Measurements from ENCODE around the gene FUNDC2. TPM values are rescaled to one million over a fixed set of nuclear protein-coding genes. Genes with fewer than 3 reads are reported as not detected.

The FUNDC2 gene
- total RNA-seq, 8 experiments from 2014 or later, result 50.0 to 85.2 (median 69.6) TPM

GRCh38 chrX:155028877-155029291, 2.2 kb downstream of the FUNDC2 start:
- WGBS, 10 experiments, result 10 to 94% (median 54%) methylated on average over 2 of the region's 2 CpGs; no CpG with 5 or more reads in 7 of the 10 experiments
- no peak overlapping the region for H3K4me3 ChIP-seq
- H3K27ac ChIP-seq, result no peak overlapping the region
- no peak for ATAC-seq (replicated peaks in 6 of 8)
- in situ Hi-C loops (cut with MboI; ENCODE audit: low pct_unique_long_range_greater_than_20kb in 2 of 9, low sequenced_read_pairs in 9 of 9, unreplicated experiment in 9 of 9), result no loop called here
- H3K4me1 ChIP-seq (replicated peaks in 1 of 2), result peaks cover 0 to 5% of the 10 kb centered on the region in 2 donors

DNA sequence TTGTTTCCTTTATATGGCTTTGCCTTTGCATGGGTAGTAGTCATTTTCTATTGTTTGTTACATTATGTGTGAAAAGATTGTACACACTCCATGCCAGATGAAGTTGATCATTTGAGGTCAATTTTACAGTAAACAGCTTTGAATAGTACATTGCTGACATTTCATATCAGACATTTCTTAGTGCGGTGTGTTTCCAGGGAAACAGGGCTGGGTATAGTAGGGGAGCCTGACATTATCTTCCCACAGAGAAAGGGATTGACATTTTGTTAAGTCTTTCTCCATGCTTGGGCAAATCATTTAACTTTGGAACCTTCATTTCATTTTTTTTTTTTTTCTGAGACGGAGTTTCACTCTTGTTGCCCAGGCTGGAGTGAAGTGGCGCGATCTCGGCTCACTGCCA, 5.0 kb downstream of the FUNDC2 start:
- Histone ChIP-seq H3K27ac (no peak overlapping the region), H3K4me3 (no peak overlapping the region), H3K4me1 (replicated peaks in 1 of 2) (peaks cover 0 to 5% of the 10 kb centered on the region in 2 donors)
- in situ Hi-C loops (cut with MboI; ENCODE audit: low pct_unique_long_range_greater_than_20kb in 2 of 9, low sequenced_read_pairs in 9 of 9, unreplicated experiment in 9 of 9), result no loop called here
- no peak for ATAC-seq (replicated peaks in 6 of 8)
- WGBS, 10 experiments, result 17 to 100% (median 79%) methylated on average over 1 to 5 of the region's 5 CpGs; no CpG with 5 or more reads in 7 of the 10 experiments

GRCh38 chrX:155035688-155036087, 9.0 kb downstream of the FUNDC2 start:
- no peak overlapping the region for H3K4me3 ChIP-seq
- 49 to 100% (median 100%) methylated on average over 1 to 4 of the region's 4 CpGs; no CpG with 5 or more reads in 4 of the 10 experiments for WGBS, 10 experiments
- H3K4me1 ChIP-seq (replicated peaks in 1 of 2), result no peaks in the 10 kb centered on the region
- no peak overlapping the region for H3K27ac ChIP-seq
- in situ Hi-C loops (cut with MboI; ENCODE audit: low pct_unique_long_range_greater_than_20kb in 2 of 9, low sequenced_read_pairs in 9 of 9, unreplicated experiment in 9 of 9), result no loop called here
- no peak for ATAC-seq (replicated peaks in 6 of 8)

DNA sequence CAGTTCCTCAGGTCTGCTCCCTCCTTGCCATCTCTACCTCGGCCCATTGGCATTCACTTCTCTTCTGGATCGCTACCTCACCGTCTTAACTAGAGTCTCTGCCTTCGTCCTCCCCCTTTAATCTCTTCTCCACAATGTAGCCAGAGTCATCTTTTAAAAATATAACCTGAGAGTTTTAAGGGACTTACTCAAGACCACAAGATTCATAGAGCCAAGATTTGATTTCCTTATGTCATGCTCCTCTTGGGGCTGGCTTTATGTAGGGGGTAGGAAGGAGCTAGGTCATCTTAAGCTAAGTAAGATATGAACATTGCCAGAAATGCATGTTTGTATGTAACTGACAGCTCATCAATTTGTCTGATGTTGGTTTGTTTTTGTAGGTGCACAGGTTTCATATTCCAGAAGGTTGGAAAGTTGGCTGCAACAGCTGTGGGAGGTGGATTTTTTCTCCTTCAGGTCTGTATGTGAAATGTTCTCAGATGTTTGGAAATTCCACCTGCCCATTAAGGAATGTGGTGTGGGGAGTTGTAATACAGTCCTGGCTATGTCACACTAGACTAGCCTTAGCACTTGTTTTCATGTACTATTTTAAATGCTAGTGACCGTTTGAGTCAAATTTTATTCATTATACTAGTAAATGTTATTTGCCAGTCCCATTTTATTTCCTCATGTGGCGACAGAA, 19.6 kb downstream of the FUNDC2 start:
- ATAC-seq (replicated peaks in 6 of 8), result no peak
- no peak overlapping the region for H3K27ac ChIP-seq
- in situ Hi-C loops (cut with MboI; ENCODE audit: low pct_unique_long_range_greater_than_20kb in 2 of 9, low sequenced_read_pairs in 9 of 9, unreplicated experiment in 9 of 9), result no loop called here
- 25 to 100% (median 100%) methylated on average over 1 to 6 of the region's 6 CpGs; no CpG with 5 or more reads in 5 of the 10 experiments for WGBS, 10 experiments
- no peak overlapping the region for H3K4me3 ChIP-seq
- H3K4me1 ChIP-seq (replicated peaks in 1 of 2), result no peaks in the 10 kb centered on the region

DNA sequence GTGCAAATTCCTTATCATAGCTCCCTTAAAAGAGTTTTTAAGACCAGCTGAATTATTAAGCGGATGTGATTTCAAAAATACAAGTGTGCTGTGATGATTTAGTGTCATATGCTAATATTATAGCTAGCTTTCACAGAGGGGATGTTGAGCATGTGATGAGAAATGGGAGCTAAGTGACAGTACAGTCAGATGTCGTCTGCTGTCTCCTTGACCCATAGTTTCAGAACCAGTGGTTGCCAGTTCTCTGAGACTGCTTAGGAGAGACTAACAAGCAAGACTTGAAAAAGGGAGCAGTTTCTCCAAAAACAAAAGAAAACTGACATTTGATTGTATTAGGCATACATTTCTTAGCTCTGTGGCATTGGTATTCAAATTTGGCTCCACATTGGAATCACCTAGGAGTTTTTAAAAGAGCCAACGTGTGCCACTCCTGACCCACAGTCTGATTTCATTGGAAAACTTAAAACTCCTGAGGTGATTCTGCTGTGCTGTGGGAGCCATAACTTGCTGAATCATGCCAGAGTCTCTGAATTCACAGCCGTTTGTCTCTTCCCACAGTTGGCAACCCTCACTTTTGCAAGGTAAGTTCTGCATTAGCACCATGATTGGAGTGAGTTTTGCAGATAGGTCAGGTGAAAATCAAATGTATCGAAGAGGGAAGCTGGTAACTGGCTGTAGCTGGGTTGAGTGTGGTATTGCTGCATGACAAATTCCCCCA, 20.3 kb downstream of the FUNDC2 start:
- 18 to 100% (median 93%) methylated on average over 1 to 3 of the region's 5 CpGs; no CpG with 5 or more reads in 2 of the 10 experiments for WGBS, 10 experiments
- in situ Hi-C loops (cut with MboI; ENCODE audit: low pct_unique_long_range_greater_than_20kb in 2 of 9, low sequenced_read_pairs in 9 of 9, unreplicated experiment in 9 of 9), result no loop called here
- Histone ChIP-seq H3K27ac (no peak overlapping the region), H3K4me3 (no peak overlapping the region), H3K4me1 (replicated peaks in 1 of 2) (no peaks in the 10 kb centered on the region)
- no peak for ATAC-seq (replicated peaks in 6 of 8)

- ATAC-seq (replicated peaks in 6 of 8), result peak in 4 of 8 experiments; percentile 35 to 71 (median 64)
- Histone ChIP-seq H3K4me1 (replicated peaks in 1 of 2) (no peaks in the 10 kb centered on the region), H3K4me3 (no peak overlapping the region), H3K27ac (no peak overlapping the region)
- in situ Hi-C loops (cut with MboI; ENCODE audit: low pct_unique_long_range_greater_than_20kb in 2 of 9, low sequenced_read_pairs in 9 of 9, unreplicated experiment in 9 of 9), result no loop called here
- 0 to 89% (median 50%) methylated on average over 1 to 3 of the region's 9 CpGs; no CpG with 5 or more reads in 3 of the 10 experiments for WGBS, 10 experiments
Observed at GRCh38 chrX:155048977-155049619, 22.5 kb downstream of the FUNDC2 start.

GRCh38 chrX:155052738-155053498, 26.3 kb downstream of the FUNDC2 start:
- Histone ChIP-seq H3K27ac (no peak overlapping the region), H3K4me1 (replicated peaks in 1 of 2) (no peaks in the 10 kb centered on the region), H3K4me3 (no peak overlapping the region)
- WGBS, 10 experiments, result 44 to 100% (median 92%) methylated on average over 1 to 4 of the region's 5 CpGs; no CpG with 5 or more reads in 4 of the 10 experiments
- in situ Hi-C loops (cut with MboI; ENCODE audit: low pct_unique_long_range_greater_than_20kb in 2 of 9, low sequenced_read_pairs in 9 of 9, unreplicated experiment in 9 of 9), result no loop called here
- no peak for ATAC-seq (replicated peaks in 6 of 8)

- Histone ChIP-seq H3K4me3 (no peak overlapping the region), H3K27ac (no peak overlapping the region), H3K4me1 (replicated peaks in 1 of 2) (no peaks in the 10 kb centered on the region)
- 38 to 100% (median 83%) methylated on average over 1 to 3 of the region's 3 CpGs; no CpG with 5 or more reads in 6 of the 10 experiments for WGBS, 10 experiments
- in situ Hi-C loops (cut with MboI; ENCODE audit: low pct_unique_long_range_greater_than_20kb in 2 of 9, low sequenced_read_pairs in 9 of 9, unreplicated experiment in 9 of 9), result no loop called here
- ATAC-seq (replicated peaks in 6 of 8), result no peak
Observed at GRCh38 chrX:155053656-155054055, 27.0 kb downstream of the FUNDC2 start.

GRCh38 chrX:155054255-155054654, 27.6 kb downstream of the FUNDC2 start:
- Histone ChIP-seq H3K27ac (no peak overlapping the region), H3K4me3 (no peak overlapping the region), H3K4me1 (replicated peaks in 1 of 2) (no peaks in the 10 kb centered on the region)
- WGBS, 10 experiments, result 43 to 100% (median 80%) methylated on average over 1 to 3 of the region's 4 CpGs; no CpG with 5 or more reads in 5 of the 10 experiments
- no peak for ATAC-seq (replicated peaks in 6 of 8)
- in situ Hi-C loops (cut with MboI; ENCODE audit: low pct_unique_long_range_greater_than_20kb in 2 of 9, low sequenced_read_pairs in 9 of 9, unreplicated experiment in 9 of 9), result no loop called here

DNA sequence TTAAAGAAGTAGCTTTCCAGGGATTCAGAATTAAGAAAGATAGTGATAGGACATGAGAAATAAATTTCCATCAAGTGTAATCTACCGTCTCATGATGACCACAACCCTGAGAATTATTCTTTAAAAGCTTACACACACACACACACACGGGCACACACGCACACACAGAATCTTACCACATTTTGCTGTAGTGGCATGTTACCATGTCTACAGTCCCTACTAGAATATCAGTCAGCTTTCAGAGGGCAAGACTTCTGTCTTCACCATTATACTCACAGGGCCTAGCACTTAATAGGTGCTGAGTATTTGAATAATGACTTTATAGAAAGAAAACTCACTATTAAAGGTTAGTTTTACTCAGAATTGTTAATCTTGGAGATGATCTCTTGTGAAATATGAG, 28.9 kb downstream of the FUNDC2 start:
- H3K4me3 ChIP-seq, result no peak overlapping the region
- no peaks in the 10 kb centered on the region for H3K4me1 ChIP-seq (replicated peaks in 1 of 2)
- 40 to 100% (median 80%) methylated on average over 1 of the region's 3 CpGs; no CpG with 5 or more reads in 7 of the 10 experiments for WGBS, 10 experiments
- in situ Hi-C loops (cut with MboI; ENCODE audit: low pct_unique_long_range_greater_than_20kb in 2 of 9, low sequenced_read_pairs in 9 of 9, unreplicated experiment in 9 of 9), result no loop called here
- H3K27ac ChIP-seq, result no peak overlapping the region
- no peak for ATAC-seq (replicated peaks in 6 of 8)

DNA sequence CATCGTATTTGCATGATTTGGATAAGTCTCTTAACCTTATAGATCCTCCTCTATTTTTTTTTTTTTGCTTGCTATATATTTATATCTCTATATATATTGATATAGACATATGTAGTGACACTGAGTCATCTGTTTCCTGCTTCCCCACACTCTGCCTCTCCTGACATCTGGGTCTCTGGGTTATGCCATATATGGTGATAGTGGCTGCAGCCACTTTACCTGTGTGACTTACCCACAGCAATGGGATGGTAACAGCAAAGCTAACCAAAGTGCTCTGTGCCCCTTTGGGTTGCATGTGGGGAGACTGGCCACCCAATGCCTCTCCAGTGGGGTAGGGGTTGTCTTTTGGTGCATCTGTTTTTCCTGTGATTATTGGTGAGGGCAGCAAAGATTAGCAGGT, 29.8 kb downstream of the FUNDC2 start:
- Histone ChIP-seq H3K27ac (no peak overlapping the region), H3K4me1 (replicated peaks in 1 of 2) (no peaks in the 10 kb centered on the region), H3K4me3 (no peak overlapping the region)
- 22 to 100% (median 79%) methylated on average over 1 of the region's 1 CpG; no CpG with 5 or more reads in 6 of the 10 experiments for WGBS, 10 experiments
- ATAC-seq (replicated peaks in 6 of 8), result no peak
- in situ Hi-C loops (cut with MboI; ENCODE audit: low pct_unique_long_range_greater_than_20kb in 2 of 9, low sequenced_read_pairs in 9 of 9, unreplicated experiment in 9 of 9), result no loop called here

GRCh38 chrX:155056877-155057792, 30.5 kb downstream of the FUNDC2 start:
- peak in 7 of 8 experiments; percentile 25 to 99 (median 83) for ATAC-seq (replicated peaks in 6 of 8)
- H3K4me1 ChIP-seq (replicated peaks in 1 of 2), result no peaks in the 10 kb centered on the region
- H3K27ac ChIP-seq, result no peak overlapping the region
- 13 to 55% methylated on average over 3 to 6 of the region's 25 CpGs; no CpG with 5 or more reads in 8 of the 10 experiments for WGBS, 10 experiments
- in situ Hi-C loops (cut with MboI; ENCODE audit: low pct_unique_long_range_greater_than_20kb in 2 of 9, low sequenced_read_pairs in 9 of 9, unreplicated experiment in 9 of 9), result no loop called here
- H3K4me3 ChIP-seq, result no peak overlapping the region
